CD4-positive, alpha-beta T cell (primary cell): ENCODE measurements around the gene PROSER3. TPM values are rescaled to one million over a fixed set of nuclear protein-coding genes. Genes with fewer than 3 reads are reported as not detected.

ENCODE experiments used
- ATAC-seq: fragments of 200-7000 bp; cut with Tn5 transposase; one replicate; pipeline ENCODE4 v1.10.0; 2022; ENCODE audit warnings: mild to moderate bottlenecking; ENCODE audit not compliant: poor library complexity
- CTCF ChIA-PET: fragments of 350-600 bp; sonication (Branson Sonifier 250); formaldehyde crosslinking; loops from one replicate; lab custom pipeline; 2021; ENCODE audit warnings: antibody characterized with exemption, inconsistent platforms; lab: Charles Lee
- POLR2A ChIA-PET: fragments of 350-600 bp; sonication (Branson Sonifier 250); formaldehyde crosslinking; loops from one replicate; lab custom pipeline; 2021; ENCODE audit warnings: antibody characterized with exemption, inconsistent platforms; lab: Charles Lee
- DNase-seq, 14 experiments: peaks; one replicate each; pipeline ENCODE4 v3.0.0-alpha.2; 2013 to 2020; ENCODE audit warnings: mixed read lengths in 2 of 14
- H3K27ac ChIP-seq, 2 donors: one replicate each; pipeline versions ENCODE4 v1.5.1 to v1.7.0; 2013; ENCODE audit warnings: low read length in 2 of 2, low read depth in 1 of 2, mild to moderate bottlenecking in 1 of 2
- H3K27me3 ChIP-seq, 2 experiments: 1 replicate in 1 of 2; 2 replicates in 1 of 2; pipeline versions ENCODE4 v1.6.1 to v1.7.0; 2013; ENCODE audit warnings: low read length in 2 of 2, control low read depth in 1 of 2, mild to moderate bottlenecking in 1 of 2, moderate library complexity in 1 of 2; ENCODE audit not compliant: insufficient read depth in 2 of 2, control insufficient read depth in 1 of 2
- H3K36me3 ChIP-seq: one replicate; pipeline ENCODE4 v1.6.1; 2013; ENCODE audit warnings: low read length, control low read depth; ENCODE audit not compliant: insufficient read depth
- H3K4me1 ChIP-seq: one replicate; pipeline ENCODE4 v1.6.1; 2013; ENCODE audit warnings: low read length, control low read depth; ENCODE audit not compliant: insufficient read depth
- H3K4me3 ChIP-seq: one replicate; pipeline ENCODE4 v1.5.1; 2013; ENCODE audit warnings: mild to moderate bottlenecking, low read length, moderate library complexity
- H3K9me3 ChIP-seq, 2 experiments: 1 replicate in 1 of 2; 2 replicates in 1 of 2; pipeline versions ENCODE4 v1.6.1 to v1.7.0; 2013; ENCODE audit warnings: low read length in 2 of 2, mild to moderate bottlenecking in 2 of 2, control low read depth in 1 of 2, moderate library complexity in 1 of 2; ENCODE audit not compliant: control insufficient read depth in 1 of 2, insufficient read depth in 1 of 2
- H3K27ac Mint-ChIP-seq: one replicate; pipeline ENCODE4 v1.8.0; 2020; ENCODE audit warnings: mixed read lengths
- H3K27me3 Mint-ChIP-seq: one replicate; pipeline ENCODE4 v1.8.0; 2021; ENCODE audit warnings: mixed read lengths
- H3K36me3 Mint-ChIP-seq: one replicate; pipeline ENCODE4 v1.8.0; 2021; ENCODE audit warnings: low read depth, mixed read lengths
- H3K4me1 Mint-ChIP-seq: one replicate; pipeline ENCODE4 v1.8.0; 2021; ENCODE audit warnings: low read depth, mixed read lengths
- H3K4me3 Mint-ChIP-seq: one replicate; pipeline ENCODE4 v1.8.0; 2020; ENCODE audit warnings: mild to moderate bottlenecking, mixed read lengths
- H3K9me3 Mint-ChIP-seq: one replicate; pipeline ENCODE4 v1.8.0; 2020; ENCODE audit warnings: mixed read lengths
- intact Hi-C, 2 experiments: fragments of 100-400 bp; cut with DNase I in 1 of 2; cut with micrococcal nuclease in 1 of 2; formaldehyde crosslinking; loops; one replicate each; pipeline versions ENCODE4 v1.15.1 to v1.9.0; 2023 to 2025; cut with DNase I, micrococcal nuclease
- total RNA-seq, 174 experiments: library from RNA in 2 of 174; stranded (reverse) in 2 of 174; gene quantifications; one replicate each; pipeline ENCODE4 v1.2.3 and lab custom pipeline; 2021 to 2026
- TF ChIP-seq, protein P1 (sequence below): fragments of 200-600 bp; IDR thresholded peaks from one replicate; pipeline ENCODE4 v1.8.0; 2022; ENCODE audit warnings: antibody characterized with exemption, mild to moderate bottlenecking

PROSER3 gene
- total RNA-seq, 2 experiments from 2014 or later, result 19.4 to 22.6 TPM

DNA sequence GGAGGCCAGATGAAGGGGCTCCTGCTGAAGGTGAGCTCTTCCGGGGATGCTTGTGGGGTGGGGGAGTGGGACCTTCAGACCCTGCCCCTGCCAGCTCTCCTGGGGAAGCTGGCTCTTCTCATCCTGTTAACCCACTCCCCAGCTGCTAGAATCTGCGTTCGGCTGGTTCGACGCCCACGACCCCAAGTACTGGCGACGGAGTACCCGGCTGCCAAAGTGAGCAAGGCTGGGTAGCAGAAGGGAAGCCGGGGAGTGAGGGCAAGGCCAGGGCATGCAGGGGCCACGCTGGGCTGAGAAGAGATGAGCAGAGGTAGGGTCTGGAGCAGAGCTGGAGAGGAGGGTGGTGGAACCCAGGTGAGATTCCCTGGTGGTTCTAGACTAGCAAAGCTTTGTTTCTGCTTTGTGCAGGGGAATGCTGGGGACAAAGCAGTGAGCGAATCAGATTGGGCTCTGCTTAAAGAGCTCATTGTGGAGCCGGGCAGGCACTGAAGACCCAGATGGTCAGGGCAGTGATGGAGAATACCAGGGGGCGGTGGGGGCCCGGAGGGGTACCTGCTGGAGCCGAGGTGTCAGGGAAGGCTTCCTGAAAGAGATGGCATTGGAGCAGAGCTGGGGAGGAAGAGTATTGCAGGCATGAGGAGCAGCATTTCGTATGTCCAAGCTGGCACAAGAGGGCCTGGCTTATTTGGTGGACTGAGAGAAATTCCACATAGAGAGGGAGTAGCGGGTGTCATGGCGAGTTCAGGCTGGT lies 29.8 kb upstream of the PROSER3 start:
- Mint-ChIP-seq H3K4me3 (no peak overlapping the region), H3K36me3 (peaks cover 84% of the 10 kb centered on the region), H3K27me3 (no peaks in the 10 kb centered on the region), H3K27ac (no peak overlapping the region), H3K9me3 (no peaks in the 10 kb centered on the region), H3K4me1 (no peaks in the 10 kb centered on the region)
- intact Hi-C loops, result no loop called here
- POLR2A ChIA-PET, result interaction anchor here (0.6 to 1.3 kb wide), 3 partner anchors 10 to 12 kb away, joined by 3 to 5 read pairs (median 4); no protein-coding TSS in a partner anchor
- peaks cover 99% of the 10 kb centered on the region for H3K36me3 ChIP-seq
- CTCF ChIA-PET, result no interaction called here
- no peaks in the 10 kb centered on the region for H3K27me3 ChIP-seq
- H3K9me3 ChIP-seq, result no peaks in the 10 kb centered on the region
- no peaks in the 10 kb centered on the region for H3K4me1 ChIP-seq
- no peak for ATAC-seq
- TF ChIP-seq, protein P1, sequence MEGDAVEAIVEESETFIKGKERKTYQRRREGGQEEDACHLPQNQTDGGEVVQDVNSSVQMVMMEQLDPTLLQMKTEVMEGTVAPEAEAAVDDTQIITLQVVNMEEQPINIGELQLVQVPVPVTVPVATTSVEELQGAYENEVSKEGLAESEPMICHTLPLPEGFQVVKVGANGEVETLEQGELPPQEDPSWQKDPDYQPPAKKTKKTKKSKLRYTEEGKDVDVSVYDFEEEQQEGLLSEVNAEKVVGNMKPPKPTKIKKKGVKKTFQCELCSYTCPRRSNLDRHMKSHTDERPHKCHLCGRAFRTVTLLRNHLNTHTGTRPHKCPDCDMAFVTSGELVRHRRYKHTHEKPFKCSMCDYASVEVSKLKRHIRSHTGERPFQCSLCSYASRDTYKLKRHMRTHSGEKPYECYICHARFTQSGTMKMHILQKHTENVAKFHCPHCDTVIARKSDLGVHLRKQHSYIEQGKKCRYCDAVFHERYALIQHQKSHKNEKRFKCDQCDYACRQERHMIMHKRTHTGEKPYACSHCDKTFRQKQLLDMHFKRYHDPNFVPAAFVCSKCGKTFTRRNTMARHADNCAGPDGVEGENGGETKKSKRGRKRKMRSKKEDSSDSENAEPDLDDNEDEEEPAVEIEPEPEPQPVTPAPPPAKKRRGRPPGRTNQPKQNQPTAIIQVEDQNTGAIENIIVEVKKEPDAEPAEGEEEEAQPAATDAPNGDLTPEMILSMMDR, result no peak
- no peak overlapping the region for H3K4me3 ChIP-seq
- H3K27ac ChIP-seq, result no peak overlapping the region
- no peak for DNase-seq

DNA sequence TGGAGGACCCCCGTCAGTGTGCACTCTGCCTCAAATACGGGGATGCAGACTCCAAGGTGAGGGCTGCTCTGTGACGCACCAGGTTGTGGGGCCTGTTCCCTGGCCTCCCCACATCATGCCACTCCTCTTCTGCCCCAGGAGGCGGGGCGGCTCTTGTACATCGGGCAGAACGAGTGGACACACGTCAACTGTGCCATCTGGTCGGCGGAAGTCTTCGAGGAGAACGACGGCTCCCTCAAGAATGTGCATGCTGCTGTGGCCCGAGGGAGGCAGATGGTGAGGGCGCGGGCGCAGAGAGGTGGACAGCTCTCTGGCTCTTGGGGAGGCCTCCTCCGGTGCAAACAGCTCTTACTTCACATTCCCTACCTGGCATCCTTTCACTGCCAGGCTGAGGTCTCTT lies 29.0 kb upstream of the PROSER3 start:
- no peaks in the 10 kb centered on the region for H3K9me3 ChIP-seq
- no peaks in the 10 kb centered on the region for H3K4me1 ChIP-seq
- Mint-ChIP-seq H3K27ac (no peak overlapping the region), H3K4me3 (no peak overlapping the region), H3K27me3 (no peaks in the 10 kb centered on the region), H3K4me1 (peaks cover 2% of the 10 kb centered on the region), H3K36me3 (peaks cover 82% of the 10 kb centered on the region), H3K9me3 (no peaks in the 10 kb centered on the region)
- TF ChIP-seq, protein P1, result no peak
- no peak for DNase-seq
- ATAC-seq, result no peak
- ChIA-PET CTCF (no interaction called here), POLR2A (interaction anchor here (1.3 kb wide), 1 partner anchor 11 kb away, joined by 4 read pairs; no protein-coding TSS in a partner anchor)
- intact Hi-C loops, result no loop called here
- no peak overlapping the region for H3K27ac ChIP-seq
- H3K36me3 ChIP-seq, result peaks cover 98% of the 10 kb centered on the region
- no peak overlapping the region for H3K4me3 ChIP-seq
- no peaks in the 10 kb centered on the region for H3K27me3 ChIP-seq

- Histone ChIP-seq H3K9me3 (no peaks in the 10 kb centered on the region), H3K4me3 (no peak overlapping the region), H3K27ac (no peak overlapping the region), H3K27me3 (no peaks in the 10 kb centered on the region), H3K4me1 (no peaks in the 10 kb centered on the region), H3K36me3 (peaks cover 94% of the 10 kb centered on the region)
- Mint-ChIP-seq H3K27me3 (no peaks in the 10 kb centered on the region), H3K4me3 (no peak overlapping the region), H3K27ac (no peak overlapping the region), H3K36me3 (peaks cover 82% of the 10 kb centered on the region), H3K4me1 (peaks cover 10% of the 10 kb centered on the region), H3K9me3 (no peaks in the 10 kb centered on the region)
- ATAC-seq (no peak), DNase-seq (no peak)
- POLR2A ChIA-PET, result interaction anchor here (1.3 to 1.8 kb wide), 2 partner anchors 11 kb away, joined by 4 to 5 read pairs; no protein-coding TSS in a partner anchor
- CTCF ChIA-PET, result no interaction called here
- intact Hi-C loops, result no loop called here
- TF ChIP-seq, protein P1, result no peak
These were observed 28.2 kb upstream of the PROSER3 start for GRCh38 chr19:35729763-35730162.
